ENCODE data around the gene ANKLE2. TPM values are rescaled to one million over a fixed set of nuclear protein-coding genes. Genes with fewer than 3 reads are reported as not detected.

ANKLE2 gene
- 67.9 to 82.6 TPM (median 78.2 TPM) in 5 replicates for total RNA-seq (2022; extraction: Qiagen RNA extraction)

GRCh38 chr12:132761032-132761920 lies at the start of gene ANKLE2:
ANKLE2 (minus strand) TSS chr12:132761832; CDS start chr12:132761798, 34 bp downstream.

DNA sequence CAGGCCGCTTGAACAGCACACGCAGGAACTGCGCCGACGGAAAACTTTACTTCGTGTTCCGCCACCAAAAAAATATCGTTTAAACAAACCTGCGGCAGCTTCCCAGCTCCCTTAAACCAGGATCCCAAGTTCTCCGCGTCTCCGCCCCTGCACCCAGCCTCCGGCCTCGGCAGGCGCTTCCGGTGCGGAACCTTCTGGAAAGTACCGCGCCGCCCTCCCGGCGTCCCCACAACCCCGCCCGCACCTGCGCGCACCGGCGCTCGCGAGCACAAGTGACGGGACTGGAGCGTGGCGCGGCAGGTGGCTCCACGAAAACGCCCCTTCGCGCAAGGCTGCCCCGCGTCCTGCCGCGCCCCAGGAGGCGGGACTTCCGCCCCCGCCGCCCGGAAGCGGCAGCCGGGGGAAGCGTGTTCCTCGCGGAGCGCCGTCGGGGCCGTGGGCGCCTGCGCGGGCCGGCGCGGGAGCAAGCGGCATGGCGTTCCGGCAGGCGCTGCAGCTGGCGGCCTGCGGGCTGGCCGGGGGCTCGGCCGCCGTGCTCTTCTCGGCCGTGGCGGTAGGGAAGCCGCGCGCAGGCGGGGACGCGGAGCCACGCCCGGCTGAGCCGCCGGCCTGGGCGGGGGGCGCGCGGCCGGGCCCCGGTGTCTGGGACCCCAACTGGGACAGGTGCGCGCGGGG lies 51.1 kb downstream of the ANKLE2 start, which contains the start of gene PGAM5:
Gene PGAM5, plus strand, starts transcription at position 438 of the 675 bp plus-strand sequence. Its CDS starts 35 bp downstream, at position 473.

GRCh38 chr12:132687211-132688164 lies 74.1 kb downstream of the ANKLE2 start, which contains the start of the genes POLE and PXMP2:
POLE (minus strand) TSS chr12:132687342; CDS start chr12:132687315, 27 bp downstream.
PXMP2 (plus strand) TSS chr12:132687587; CDS start chr12:132687671, 84 bp downstream.

Other genes with a start within 250 kb of the ANKLE2 start
- not detected in 5 replicates for gene LRCOL1, start 151.2 kb downstream of the ANKLE2 start, total RNA-seq (2022; extraction: Qiagen RNA extraction)
- not detected in 5 replicates for gene P2RX2, start 143.1 kb downstream of the ANKLE2 start, total RNA-seq (2022; extraction: Qiagen RNA extraction)
- 44.7 to 53.5 TPM (median 51.4 TPM) in 5 replicates for gene POLE, start 74.5 kb downstream of the ANKLE2 start, total RNA-seq (2022; extraction: Qiagen RNA extraction)
- 20.6 to 33.5 TPM (median 31.9 TPM) in 5 replicates for gene PXMP2, start 74.2 kb downstream of the ANKLE2 start, total RNA-seq (2022; extraction: Qiagen RNA extraction)
- gene PGAM5, start 51.0 kb downstream of the ANKLE2 start, total RNA-seq (2022; extraction: Qiagen RNA extraction) = 40.9 to 57.4 TPM (median 56.6 TPM) in 5 replicates
- 18.3 to 22.4 TPM (median 21.2 TPM) in 5 replicates for gene GOLGA3, start 67.0 kb upstream of the ANKLE2 start, total RNA-seq (2022; extraction: Qiagen RNA extraction)
- gene CHFR, start 125.8 kb upstream of the ANKLE2 start, total RNA-seq (2022; extraction: Qiagen RNA extraction) = 19.4 to 25.1 TPM (median 22.4 TPM) in 5 replicates
- 2.5 to 4.3 TPM (median 3.3 TPM) in 5 replicates for gene ZNF605, start 194.5 kb upstream of the ANKLE2 start, total RNA-seq (2022; extraction: Qiagen RNA extraction)
- gene ZNF26, start 224.5 kb upstream of the ANKLE2 start, total RNA-seq (2022; extraction: Qiagen RNA extraction) = 7.0 to 9.0 TPM (median 7.7 TPM) in 5 replicates

Data from A549 treated with Mapracorat at 1 μM for 4 hours (cell line).